Measurements from ENCODE around the gene ROBO3. TPM values are rescaled to one million over a fixed set of nuclear protein-coding genes. Genes with fewer than 3 reads are reported as not detected.

Gene ROBO3
- total RNA-seq, 1 experiment from 2014 or later = 6.2 TPM

GRCh38 chr11:124918950-124919349 lies 53.7 kb downstream of the ROBO3 start, which contains the start of gene HEPN1:
TSS of gene HEPN1 (plus strand) at chr11:124919250.
- CTCF ChIA-PET = no interaction called here
- Mint-ChIP-seq H3K27me3 (ENCODE audit: insufficient read depth, unreplicated experiment) (peaks cover 27% of the 10 kb centered on the region), H3K36me3 (ENCODE audit: insufficient read depth, unreplicated experiment) (no peaks in the 10 kb centered on the region), H3K9me3 (ENCODE audit: unreplicated experiment) (peaks cover 25% of the 10 kb centered on the region), H3K4me3 (ENCODE audit: unreplicated experiment) (no peak within 1 kb of the TSS), H3K4me1 (ENCODE audit: low read depth, unreplicated experiment) (no peaks in the 10 kb centered on the region), H3K27ac (ENCODE audit: unreplicated experiment) (no peak within 1 kb of the TSS)
- no peak for TF ChIP-seq CTCF (IDR thresholded peaks at IDR 0.05; ENCODE audit: insufficient read depth in 1 of 2, low read depth in 1 of 2, low read length in 1 of 2, severe bottlenecking in 1 of 2, unreplicated experiment in 1 of 2)
- no TSS peak for BruUV-seq (replicated peaks)
- no peaks in the 10 kb centered on the region for H3K4me1 ChIP-seq
- H3K36me3 ChIP-seq (ENCODE audit: control insufficient read depth, insufficient read depth, low read length) = no peaks in the 10 kb centered on the region
- H3K9me3 ChIP-seq = no peaks in the 10 kb centered on the region
- intact Hi-C loops (cut with micrococcal nuclease; ENCODE audit: unreplicated experiment) = no loop called here
- H3K27me3 ChIP-seq (replicated peaks; ENCODE audit: control insufficient read depth, insufficient read depth, low read length) = no peaks in the 10 kb centered on the region
- no peak for DNase-seq
- POLR2A ChIA-PET = no interaction called here
- no peak within 1 kb of the TSS for H3K4me3 ChIP-seq (ENCODE audit: low read depth, low read length)

GRCh38 chr11:124919898-124920297 lies 54.7 kb downstream of the ROBO3 start:
- Histone ChIP-seq H3K4me3 (ENCODE audit: low read depth, low read length) (no peak overlapping the region), H3K9me3 (no peaks in the 10 kb centered on the region), H3K4me1 (no peaks in the 10 kb centered on the region), H3K36me3 (ENCODE audit: control insufficient read depth, insufficient read depth, low read length) (no peaks in the 10 kb centered on the region), H3K27me3 (replicated peaks; ENCODE audit: control insufficient read depth, insufficient read depth, low read length) (no peaks in the 10 kb centered on the region)
- H3K4me3 Mint-ChIP-seq (ENCODE audit: unreplicated experiment) = no peak overlapping the region
- H3K4me1 Mint-ChIP-seq (ENCODE audit: low read depth, unreplicated experiment) = no peaks in the 10 kb centered on the region
- intact Hi-C loops (cut with micrococcal nuclease; ENCODE audit: unreplicated experiment) = no loop called here
- no peak for TF ChIP-seq CTCF (IDR thresholded peaks at IDR 0.05; ENCODE audit: insufficient read depth in 1 of 2, low read depth in 1 of 2, low read length in 1 of 2, severe bottlenecking in 1 of 2, unreplicated experiment in 1 of 2)
- H3K27ac Mint-ChIP-seq (ENCODE audit: unreplicated experiment) = no peak overlapping the region
- ChIA-PET CTCF (interaction anchor here (0.6 kb wide), 1 partner anchor 222 kb away, joined by 3 read pairs; no protein-coding TSS in a partner anchor), POLR2A (no interaction called here)
- BruUV-seq (replicated peaks) = no TSS peak
- H3K36me3 Mint-ChIP-seq (ENCODE audit: insufficient read depth, unreplicated experiment) = no peaks in the 10 kb centered on the region
- H3K27me3 Mint-ChIP-seq (ENCODE audit: insufficient read depth, unreplicated experiment) = peaks cover 31% of the 10 kb centered on the region
- H3K9me3 Mint-ChIP-seq (ENCODE audit: unreplicated experiment) = peaks cover 15% of the 10 kb centered on the region
- no peak for DNase-seq

GRCh38 chr11:124920356-124920755 lies 55.1 kb downstream of the ROBO3 start:
- Mint-ChIP-seq H3K4me3 (ENCODE audit: unreplicated experiment) (no peak overlapping the region), H3K27ac (ENCODE audit: unreplicated experiment) (no peak overlapping the region), H3K36me3 (ENCODE audit: insufficient read depth, unreplicated experiment) (no peaks in the 10 kb centered on the region), H3K27me3 (ENCODE audit: insufficient read depth, unreplicated experiment) (peaks cover 30% of the 10 kb centered on the region), H3K4me1 (ENCODE audit: low read depth, unreplicated experiment) (no peaks in the 10 kb centered on the region), H3K9me3 (ENCODE audit: unreplicated experiment) (peaks cover 11% of the 10 kb centered on the region)
- ChIA-PET CTCF (no interaction called here), POLR2A (no interaction called here)
- no peak overlapping the region for H3K4me3 ChIP-seq (ENCODE audit: low read depth, low read length)
- H3K9me3 ChIP-seq = no peaks in the 10 kb centered on the region
- no peak for TF ChIP-seq CTCF (IDR thresholded peaks at IDR 0.05; ENCODE audit: insufficient read depth in 1 of 2, low read depth in 1 of 2, low read length in 1 of 2, severe bottlenecking in 1 of 2, unreplicated experiment in 1 of 2)
- no TSS peak for BruUV-seq (replicated peaks)
- DNase-seq = no peak
- no peaks in the 10 kb centered on the region for H3K4me1 ChIP-seq
- intact Hi-C loops (cut with micrococcal nuclease; ENCODE audit: unreplicated experiment) = no loop called here
- no peaks in the 10 kb centered on the region for H3K27me3 ChIP-seq (replicated peaks; ENCODE audit: control insufficient read depth, insufficient read depth, low read length)
- H3K36me3 ChIP-seq (ENCODE audit: control insufficient read depth, insufficient read depth, low read length) = no peaks in the 10 kb centered on the region
